ENCODE data around the gene NCOA7.
"Not testable (repeated sequence)": the region's sequence is repeated elsewhere in the genome, so short reads cannot be mapped to it uniquely, and the experiment has no call there.

NCOA7 gene

DNA sequence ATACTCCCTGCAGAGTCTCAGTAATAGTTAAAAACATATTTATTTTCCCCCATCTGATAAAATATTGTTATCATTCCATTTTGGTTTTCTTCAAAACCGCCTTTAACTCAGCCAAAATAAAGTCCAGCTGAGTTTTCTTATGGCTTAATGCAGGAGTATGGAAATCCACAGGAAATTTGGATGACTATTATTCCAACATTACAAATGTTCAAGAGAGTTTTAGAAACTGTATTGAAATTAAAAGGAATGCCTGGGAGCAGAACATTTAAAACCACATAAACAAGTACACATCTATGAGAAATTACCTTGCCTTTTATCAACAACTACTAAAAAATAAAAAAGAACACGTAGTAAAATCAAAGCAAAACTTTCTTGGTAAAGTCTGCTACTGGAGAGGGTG, 45.7 kb downstream of the NCOA7 start:
- DNase-seq (ENCODE audit: low read depth), result no peak

DNA sequence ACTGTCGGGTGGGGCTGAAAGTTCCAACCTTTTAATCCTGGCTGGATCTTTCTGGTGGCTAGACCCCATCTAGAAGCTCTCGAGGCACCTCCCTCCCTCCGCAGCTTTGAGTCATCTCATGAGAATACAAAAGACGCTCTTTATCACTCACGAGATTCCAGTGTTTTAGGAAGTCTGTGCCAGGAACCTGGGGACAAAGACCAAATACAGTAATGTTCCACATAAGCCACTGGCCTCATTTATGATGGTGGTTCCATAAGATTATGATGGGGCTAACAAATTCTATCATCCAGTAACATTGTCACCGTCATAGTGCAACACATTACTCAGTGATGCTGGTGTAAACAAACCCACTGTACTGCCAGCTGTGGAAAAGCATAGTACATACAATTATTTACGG, 48.7 kb downstream of the NCOA7 start:
- DNase-seq (ENCODE audit: low read depth), result no peak

DNA sequence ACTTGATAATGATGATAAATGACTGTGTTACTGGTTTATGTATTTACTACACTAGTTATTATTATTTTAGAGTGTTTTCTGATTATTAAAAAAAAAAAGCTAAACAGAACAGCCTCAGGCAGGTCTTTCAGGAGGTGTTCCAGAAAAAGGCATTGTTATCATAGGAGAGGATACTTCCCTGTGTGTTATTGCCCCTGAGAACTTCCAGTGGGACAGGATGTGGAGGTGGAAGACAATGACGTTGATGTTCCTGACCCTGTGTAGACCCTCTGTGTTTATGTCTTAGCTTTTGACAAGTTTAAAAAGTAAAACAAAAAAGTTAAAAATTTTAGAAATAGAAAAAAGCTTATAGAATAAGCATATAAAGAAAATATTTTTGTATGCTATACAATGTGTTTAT, 49.1 kb downstream of the NCOA7 start:
- no peak for DNase-seq (ENCODE audit: low read depth)

DNA sequence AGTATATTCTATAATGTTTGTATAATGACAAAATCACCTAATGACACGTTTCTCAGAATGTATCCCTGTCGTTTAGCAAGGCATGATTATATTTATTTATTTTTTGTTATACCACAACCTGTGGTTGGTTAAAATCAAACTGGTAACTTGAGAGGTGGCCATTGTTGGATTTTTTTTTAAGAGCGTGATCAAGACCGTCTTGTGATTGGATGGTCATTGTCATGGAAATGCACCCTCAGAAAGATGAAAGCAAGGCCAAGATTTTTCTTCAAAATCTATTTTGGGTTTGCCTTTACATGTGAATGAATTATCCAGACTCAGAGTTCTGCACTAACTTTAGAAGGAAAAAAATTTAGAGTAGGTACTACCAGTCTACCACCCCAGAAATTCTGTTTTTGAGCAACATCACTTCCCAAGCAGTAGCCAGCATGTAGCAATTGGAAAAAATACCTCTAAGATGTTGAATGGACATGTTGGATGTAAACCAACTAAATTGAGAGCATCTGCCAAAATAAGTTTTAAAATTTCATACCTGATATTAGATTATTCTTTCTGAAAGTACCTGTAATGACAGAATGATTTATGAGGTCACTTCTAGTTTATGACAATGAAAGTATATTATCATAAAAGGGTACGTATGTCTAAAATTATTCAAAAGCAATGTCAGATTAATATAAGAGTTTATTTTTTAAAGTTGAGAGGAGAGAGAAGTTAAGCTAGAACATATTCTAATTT, 50.8 kb downstream of the NCOA7 start:
- DNase-seq (ENCODE audit: low read depth), result no peak

DNA sequence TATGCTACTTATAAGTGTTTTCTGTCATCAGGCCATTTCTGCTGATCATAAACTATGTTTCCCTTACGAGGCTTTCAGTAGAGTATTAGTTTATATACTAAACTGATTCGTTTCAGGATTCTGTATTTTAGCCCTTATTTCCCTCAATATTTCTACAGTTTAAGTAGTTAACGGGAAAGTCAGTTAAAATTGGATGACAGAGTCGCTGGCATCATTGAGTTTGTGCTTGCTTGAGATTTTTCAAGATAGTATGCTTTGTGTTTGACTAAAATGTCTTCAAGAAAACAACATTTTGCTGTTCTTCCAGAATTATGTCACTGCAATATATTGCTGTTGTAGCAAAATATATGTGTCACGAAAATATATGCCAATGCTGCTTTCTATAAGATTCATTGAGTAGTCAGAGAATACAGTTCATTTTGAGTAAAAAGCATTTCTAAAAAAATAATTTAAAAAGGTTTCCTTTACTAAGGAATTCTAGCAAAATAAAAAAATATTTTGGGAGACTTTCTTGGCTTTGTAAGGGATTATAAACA, 51.4 kb downstream of the NCOA7 start:
- no peak for DNase-seq (ENCODE audit: low read depth)

DNA sequence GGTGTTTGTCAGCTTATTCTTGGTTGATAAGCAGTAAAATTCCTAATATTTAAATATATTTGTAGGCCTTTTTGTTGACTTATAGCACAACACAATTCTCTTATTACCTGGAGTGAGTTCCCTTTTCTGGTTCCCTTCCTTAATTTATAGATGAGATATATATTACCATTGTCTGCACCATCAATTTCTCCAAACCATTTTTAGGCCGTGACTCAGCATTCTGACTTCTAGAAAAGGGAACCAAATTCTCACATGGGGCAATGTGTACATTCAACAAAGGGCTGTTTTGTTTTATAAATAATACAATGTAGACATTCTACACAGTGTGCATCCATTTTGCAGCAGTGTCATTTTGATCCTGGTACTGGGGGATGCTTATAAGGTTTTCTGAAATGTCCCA, 52.8 kb downstream of the NCOA7 start:
- DNase-seq (ENCODE audit: low read depth), result no peak

DNA sequence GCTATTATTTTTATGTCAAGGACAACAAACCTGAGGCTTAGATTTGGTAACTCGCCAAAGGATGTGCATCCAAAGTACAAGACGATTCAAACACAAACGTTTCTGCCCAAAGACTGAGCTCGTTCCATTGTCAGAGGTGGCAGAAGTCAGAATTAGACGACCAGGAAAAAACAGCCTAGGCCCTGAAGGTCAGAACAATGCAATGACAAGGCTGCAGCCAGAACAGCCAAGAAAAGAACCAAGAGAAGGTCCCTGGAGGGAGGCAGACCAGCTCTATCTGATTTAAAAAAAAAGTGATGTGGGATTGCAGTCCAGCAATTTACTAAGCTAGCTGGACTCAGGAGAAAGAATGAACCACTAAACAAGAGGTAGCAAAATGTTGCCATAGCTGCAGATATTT, 54.2 kb downstream of the NCOA7 start:
- no peak for DNase-seq (ENCODE audit: low read depth)

DNA sequence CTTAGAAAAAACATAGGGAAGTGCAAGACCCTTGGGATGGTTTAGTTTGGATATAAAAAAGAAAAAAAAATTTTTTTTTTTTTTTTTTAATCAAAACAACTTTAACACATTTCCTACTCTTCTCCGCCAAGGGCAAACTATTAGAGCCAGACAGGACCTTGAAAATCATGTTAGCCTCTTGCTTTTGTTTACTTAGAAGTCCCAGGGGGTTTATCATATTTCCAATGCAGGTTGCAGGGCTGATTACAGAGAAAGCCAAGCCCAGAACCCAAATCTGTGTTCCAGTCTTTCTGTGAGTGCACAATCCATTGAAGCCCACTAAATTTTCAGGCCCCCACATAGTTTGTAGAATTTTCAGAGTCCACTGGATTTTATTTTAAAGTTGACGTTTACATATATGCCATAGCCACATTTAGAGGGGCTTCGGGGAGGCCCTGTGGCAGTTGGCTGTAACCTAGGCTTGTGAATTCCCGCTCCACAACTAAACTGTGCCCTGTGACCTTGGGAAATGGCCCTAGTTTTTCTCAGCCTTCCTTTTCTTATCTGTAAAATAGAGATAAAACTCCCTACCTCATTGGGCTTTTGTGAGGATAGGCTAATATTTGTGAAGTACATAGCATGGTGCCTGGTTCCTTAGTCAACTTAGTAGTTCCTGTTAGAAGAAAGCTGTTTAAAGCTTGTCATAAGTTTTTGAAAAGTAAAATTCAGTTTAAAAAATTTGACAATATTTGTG, 55.7 kb downstream of the NCOA7 start:
- DNase-seq (ENCODE audit: low read depth), result no peak

DNA sequence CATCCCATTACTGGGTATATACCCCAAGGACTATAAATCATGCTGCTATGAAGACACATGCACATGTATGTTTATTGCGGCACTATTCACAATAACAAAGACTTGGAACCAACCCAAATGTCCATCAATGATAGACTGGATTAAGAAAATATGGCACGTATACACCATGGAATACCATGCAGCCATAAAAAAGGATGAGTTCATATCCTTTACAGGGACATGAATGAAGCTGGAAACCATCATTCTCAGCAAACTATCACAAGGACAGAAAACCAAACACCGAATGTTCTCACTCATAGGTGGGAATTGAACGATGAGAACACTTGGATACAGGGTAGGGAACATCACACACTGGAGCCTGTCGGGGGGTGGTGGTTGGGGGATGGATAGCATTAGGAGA, 57.5 kb downstream of the NCOA7 start:
- not testable (repeated sequence) for DNase-seq (ENCODE audit: low read depth)

DNA sequence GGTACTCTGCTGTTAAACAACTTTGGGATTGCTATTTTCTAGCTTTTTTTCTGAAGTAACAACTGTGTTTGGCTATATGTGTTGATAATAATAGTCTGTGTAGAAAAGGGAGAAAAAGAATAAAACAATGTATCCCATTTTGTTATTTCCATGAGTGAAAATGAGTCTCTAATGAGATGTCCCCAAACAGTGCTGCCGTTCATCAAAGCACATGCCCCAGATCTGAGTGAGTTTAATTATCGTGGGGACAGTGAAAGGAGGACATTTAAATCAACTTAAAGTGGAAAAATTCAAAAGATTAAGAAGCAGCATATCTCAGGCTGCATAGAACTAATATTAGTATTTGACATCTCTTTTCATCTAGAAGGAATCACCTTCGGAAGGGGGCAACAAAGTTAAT, 59.6 kb downstream of the NCOA7 start:
- DNase-seq (ENCODE audit: low read depth), result no peak

DNA sequence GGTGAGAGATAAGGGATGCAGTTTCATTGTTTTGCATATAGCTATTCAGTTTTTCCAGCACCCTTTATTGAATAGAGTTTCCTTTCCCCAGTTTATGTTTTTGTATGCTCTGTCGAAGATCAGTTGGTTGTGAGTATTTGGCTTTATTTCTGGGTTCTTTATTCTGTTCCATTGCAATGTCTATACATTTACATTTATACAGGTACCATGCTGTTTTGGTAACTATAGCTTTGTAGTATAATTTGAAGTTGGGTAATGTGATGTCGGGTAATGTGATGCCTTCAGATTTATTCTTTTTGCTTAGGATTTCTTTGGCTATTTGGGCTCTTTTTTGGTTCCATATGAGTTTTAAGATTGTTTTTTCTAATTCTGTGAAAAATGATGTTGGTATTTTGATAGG, 61.8 kb downstream of the NCOA7 start:
- DNase-seq (ENCODE audit: low read depth), result no peak

DNA sequence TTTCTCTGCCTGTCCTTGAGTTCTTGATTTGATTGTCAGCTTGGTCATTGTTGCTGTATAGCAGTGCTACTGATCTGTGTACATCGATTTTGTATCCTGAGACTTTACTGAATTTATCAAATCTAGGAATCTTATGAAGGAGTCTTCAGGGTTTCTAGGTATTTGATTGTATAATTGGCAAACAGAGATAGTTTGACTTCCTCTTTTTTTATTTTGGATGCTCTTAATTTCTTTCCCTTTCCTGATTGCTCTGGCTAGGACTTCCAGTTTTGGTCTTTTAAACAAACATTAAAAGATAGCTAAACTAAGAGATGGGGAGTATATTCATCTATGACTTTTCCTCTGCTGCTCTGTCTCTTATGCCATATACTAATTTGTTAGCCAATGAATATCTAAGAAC, 62.4 kb downstream of the NCOA7 start:
- no peak for DNase-seq (ENCODE audit: low read depth)

DNA sequence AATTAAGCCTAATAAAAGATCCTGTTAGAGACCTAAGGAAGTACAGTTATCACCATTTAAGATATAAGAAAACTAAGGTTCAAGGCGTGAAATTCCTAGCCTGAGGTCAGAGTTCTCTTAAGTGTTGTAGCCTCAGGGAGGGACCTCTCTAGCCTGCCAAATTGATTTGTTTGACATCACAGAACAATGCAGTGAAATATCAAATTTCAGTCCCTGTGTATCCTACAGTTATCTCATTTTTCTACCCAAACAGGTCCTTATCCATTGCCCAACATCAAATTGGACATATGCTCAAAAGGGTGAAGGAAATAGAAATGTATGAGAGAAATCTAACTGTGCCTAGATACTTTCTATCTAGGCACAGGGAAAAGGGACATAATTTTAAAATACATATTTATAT, 63.0 kb downstream of the NCOA7 start:
- DNase-seq (ENCODE audit: low read depth), result no peak

DNA sequence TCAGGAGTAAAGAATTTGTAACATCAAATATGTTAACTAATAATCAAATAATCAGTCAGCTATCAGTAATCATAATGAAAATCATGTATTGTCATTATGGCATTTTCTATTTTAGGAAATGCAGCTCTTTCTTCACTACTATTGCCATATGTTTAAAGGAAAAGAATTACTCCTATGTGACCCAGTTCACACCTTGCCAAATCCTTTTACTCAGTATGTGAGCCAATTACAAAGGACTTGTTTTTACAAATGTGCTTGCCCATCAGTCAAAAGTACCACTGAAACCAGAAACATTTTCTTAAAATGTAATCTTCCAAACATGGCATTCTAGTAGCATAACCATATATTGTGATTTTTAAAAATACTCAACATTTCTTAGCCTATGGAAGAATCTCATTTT, 63.6 kb downstream of the NCOA7 start:
- no peak for DNase-seq (ENCODE audit: low read depth)

DNA sequence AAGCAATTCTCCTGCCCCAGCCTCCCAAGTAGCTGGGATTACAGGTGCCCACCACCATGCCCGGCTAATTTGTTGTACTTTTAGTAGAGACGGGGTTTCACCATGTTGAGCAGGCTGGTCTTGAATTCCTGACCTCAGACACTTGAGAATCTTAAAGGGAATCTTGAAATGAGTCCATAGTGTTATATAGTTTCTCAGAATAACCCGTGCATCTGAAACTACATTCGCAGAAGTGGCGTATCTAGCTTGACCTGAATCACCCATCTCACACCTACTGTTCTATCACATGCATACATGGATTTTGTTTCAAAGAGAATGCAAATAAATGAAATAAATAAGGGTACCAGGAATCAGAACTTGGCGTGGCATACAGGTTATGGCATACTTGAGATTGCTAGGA, 65.0 kb downstream of the NCOA7 start:
- no peak for DNase-seq (ENCODE audit: low read depth)

DNA sequence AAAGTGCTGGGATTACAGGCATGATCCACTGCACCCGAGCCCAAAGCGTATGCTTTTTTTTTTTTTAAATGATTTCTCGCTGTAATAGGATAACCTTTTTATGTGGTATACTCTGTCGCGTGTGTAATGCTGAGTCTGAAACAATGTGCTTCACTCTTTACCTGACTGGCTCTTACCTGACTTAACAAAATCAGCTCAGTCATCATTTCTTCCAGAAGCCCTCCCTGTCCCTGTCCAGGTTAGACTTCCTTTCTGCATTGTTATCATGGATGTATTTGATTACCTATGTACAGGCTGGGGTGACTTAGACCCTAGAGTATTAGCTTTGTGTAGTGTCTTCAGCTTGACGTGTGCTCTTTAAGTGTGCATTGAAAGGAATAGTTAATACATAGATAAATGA, 67.1 kb downstream of the NCOA7 start:
- no peak for DNase-seq (ENCODE audit: low read depth)

DNA sequence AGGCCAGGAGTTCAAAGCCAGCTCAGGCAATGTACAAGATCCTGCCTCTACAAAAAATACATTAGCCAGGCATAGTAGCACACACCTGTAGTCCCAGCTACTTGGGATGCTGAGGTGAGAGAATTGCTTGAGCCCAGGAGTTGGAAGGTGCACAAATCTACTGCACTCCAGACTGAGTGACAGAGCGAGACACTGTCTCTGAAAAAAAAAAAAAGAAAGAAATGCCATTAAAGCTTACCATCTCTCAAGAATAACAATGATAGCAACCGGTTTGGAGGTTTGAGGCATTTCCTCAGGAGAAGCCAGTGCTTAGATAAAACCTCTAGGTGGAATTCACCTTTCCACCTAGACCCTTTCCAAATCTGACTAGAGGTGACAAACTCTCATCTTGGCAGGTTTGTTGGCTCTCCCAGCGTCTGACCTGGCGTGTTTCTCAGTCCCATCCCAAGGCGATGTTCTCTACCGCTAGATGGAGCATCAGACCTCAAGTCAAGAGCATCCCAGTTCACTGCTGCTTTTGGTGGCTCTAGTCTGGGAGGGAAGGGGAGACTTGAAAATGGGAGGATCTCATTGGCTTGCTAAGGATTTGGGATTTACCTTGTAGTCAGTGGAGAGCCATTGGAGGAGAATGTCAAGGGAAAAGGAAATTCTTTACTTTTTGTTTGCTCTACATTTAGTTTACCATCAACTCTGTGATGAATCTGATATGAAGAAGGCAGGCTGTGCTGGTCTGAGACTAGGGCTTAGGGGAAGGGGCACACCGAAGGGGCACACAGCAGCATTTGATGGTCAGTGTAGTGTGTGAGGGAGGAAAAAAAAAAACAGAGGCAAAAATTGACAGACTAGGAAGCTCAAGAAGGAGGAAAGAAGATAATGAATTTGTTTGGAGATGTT, 67.9 kb downstream of the NCOA7 start:
- DNase-seq (ENCODE audit: low read depth), result peak; percentile 2

DNA sequence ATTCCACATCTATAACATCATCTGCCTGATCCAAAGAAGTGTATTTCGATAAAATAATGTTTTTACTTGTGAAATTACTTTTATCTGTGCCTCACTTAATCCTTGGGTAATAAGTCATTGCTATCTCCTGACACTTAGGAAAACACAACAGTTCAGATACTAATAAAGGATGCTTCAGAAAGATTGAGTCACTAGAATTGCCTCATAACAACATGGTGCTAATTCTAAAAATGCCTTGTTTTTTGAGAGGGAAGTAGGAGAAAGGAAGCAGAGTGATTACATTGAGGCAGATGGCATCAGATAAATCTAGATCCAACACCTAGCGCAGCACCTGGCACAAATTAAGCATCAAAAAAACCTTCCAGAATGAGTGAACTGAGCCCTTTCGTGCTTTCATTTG, 69.0 kb downstream of the NCOA7 start:
- no peak for DNase-seq (ENCODE audit: low read depth)

DNA sequence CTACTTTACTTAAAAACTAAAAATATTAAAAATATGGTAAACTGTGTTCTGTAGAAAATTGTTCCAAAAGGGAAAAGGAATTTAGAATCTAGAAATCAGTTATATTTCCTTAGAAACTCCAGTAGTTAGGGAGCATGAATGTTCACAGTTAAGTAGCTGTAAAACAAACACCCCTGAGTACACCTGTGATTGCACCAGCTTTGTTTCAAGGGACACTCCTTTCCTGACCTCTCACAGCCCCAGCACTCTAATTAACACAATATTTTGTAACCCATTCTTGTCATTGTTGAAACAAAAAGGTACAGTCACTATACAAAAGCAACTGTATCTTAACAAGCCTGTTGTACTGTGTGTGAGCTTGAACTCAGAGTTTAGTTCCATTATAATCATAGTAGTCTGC, 72.3 kb downstream of the NCOA7 start:
- DNase-seq (ENCODE audit: low read depth), result no peak

DNA sequence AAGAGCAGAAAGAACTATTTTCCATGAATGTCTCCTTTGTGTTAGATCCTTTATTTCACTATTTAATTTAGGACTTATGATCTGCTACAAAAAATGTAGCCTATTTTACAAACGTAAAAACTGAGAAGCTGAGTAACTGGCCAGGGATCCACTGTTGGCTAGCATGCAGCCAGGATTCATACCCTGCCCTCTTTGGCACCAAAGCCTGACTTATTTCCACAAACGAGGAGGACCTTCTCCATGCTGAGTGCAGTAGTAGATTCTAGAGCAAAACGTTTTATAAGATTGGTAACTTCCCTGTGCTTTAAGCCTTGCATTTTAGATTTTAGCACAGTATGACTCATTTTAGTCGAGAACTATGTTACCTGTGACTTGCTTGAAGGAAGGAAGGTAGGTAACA, 74.3 kb downstream of the NCOA7 start:
- no peak for DNase-seq (ENCODE audit: low read depth)

DNA sequence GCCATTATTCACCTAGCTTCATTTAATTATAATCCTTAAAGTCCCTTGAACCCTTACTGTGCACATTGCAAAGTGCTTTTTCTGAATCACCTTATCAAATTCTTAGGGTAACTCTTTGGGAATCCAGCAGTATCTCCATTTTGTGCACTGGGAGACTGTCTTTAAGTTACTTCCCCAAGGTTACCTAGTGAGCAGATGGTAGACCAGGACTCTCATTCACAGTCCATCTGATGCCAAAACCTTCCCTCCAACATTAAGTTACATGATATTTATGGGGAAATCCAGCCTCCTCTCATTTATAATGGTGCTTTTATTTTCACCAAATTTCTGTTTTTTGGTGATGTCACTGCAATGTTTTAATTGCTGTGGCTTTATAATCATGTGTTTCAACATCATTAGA, 75.7 kb downstream of the NCOA7 start:
- DNase-seq (ENCODE audit: low read depth), result no peak

DNA sequence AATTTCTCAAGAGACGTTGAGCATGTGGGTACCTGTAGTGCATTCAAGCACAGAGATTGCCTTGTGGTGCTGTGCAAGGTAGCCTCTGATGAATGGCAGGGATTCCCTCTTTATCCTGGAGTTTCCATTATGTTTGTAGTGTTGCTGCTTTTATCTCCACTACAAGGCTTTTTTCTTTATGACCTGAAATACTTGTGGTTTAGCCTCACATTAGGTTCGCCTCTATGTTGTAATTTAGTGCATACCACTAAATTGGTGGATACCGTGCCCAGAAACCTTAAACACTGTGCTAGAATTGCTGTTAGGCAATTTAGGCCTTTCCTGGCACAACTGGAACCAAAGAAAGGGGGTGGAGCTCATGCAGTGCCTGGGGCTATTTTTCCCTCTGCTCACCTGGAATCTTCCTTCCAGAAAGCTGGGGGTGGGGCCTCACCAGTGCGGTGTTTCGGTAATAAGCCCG, 76.8 kb downstream of the NCOA7 start:
- DNase-seq (ENCODE audit: low read depth), result no peak

DNA sequence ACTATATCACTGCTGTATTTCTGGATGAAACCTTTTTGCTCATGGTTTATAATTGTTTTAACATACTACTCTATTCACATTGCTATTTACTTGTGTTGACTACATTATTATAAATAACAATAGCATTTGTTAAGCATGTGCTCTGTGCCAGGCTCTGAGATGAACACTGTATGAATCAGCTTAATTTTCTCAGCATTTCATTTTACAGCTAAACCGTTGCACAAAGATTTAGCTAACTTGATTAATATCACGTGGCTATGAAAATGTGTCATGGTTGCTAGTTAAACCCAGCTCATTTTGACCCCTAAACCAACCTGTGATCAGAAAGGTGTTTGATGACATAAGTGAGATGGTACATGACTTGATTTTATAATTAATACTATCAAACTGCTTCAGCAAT, 77.5 kb downstream of the NCOA7 start:
- no peak for DNase-seq (ENCODE audit: low read depth)

All from activated T-helper 9 cell treated with anti-CD3 and anti-CD28 coated beads, Interleukin-2, amount 50 U/mL, for 16 hours (primary cell).